ENCODE results near the gene TCOF1. TPM values are rescaled to one million over a fixed set of nuclear protein-coding genes. Genes with fewer than 3 reads are reported as not detected.

TCOF1 gene
- total and polyA plus RNA-seq, 9 donors = 16.7 to 38.3 (median 27.8) TPM

DNA sequence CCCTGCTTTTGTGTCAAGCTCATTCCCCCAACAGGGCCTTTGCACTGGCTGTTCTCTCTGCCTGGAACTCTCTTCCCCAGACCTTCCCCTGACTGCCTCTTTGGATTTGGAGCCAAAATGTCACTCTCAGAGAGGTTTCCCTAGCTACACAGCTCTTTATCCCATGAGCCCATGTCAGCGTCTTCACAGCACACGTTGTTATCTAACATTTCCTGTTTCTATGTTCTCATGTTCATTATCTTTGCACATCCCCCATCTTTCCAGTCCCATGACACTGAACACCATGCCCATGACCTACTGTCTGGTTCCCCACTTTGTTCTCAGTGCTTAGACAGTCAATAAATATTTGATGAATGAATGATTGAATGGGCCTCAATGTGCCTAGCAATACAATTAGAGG is 28.5 kb upstream of the TCOF1 start:
- 46 to 66% (median 47%) methylated on average over 2 of the region's 2 CpGs for WGBS, 3 donors
- intact Hi-C loops (cut with DNase I) = no loop called here
- H3K27ac ChIP-seq = no peak overlapping the region

GRCh38 chr5:150329881-150330876 is 27.3 kb upstream of the TCOF1 start:
- no peaks in the 10 kb centered on the region for H3K36me3 ChIP-seq
- no peaks in the 10 kb centered on the region for H3K4me1 ChIP-seq (ENCODE audit: insufficient read depth)
- no peaks in the 10 kb centered on the region for H3K9me3 ChIP-seq
- WGBS, 3 donors = 82 to 91% (median 91%) methylated on average over 17 of the region's 17 CpGs
- no peaks in the 10 kb centered on the region for H3K27me3 ChIP-seq
- no peak overlapping the region for H3K4me3 ChIP-seq
- intact Hi-C loops (cut with DNase I) = no loop called here
- no peak for TF ChIP-seq POLR2A (IDR thresholded peaks at IDR 0.05)
- no peak for TF ChIP-seq EP300 (IDR thresholded peaks at IDR 0.05)
- TF ChIP-seq, protein P1, sequence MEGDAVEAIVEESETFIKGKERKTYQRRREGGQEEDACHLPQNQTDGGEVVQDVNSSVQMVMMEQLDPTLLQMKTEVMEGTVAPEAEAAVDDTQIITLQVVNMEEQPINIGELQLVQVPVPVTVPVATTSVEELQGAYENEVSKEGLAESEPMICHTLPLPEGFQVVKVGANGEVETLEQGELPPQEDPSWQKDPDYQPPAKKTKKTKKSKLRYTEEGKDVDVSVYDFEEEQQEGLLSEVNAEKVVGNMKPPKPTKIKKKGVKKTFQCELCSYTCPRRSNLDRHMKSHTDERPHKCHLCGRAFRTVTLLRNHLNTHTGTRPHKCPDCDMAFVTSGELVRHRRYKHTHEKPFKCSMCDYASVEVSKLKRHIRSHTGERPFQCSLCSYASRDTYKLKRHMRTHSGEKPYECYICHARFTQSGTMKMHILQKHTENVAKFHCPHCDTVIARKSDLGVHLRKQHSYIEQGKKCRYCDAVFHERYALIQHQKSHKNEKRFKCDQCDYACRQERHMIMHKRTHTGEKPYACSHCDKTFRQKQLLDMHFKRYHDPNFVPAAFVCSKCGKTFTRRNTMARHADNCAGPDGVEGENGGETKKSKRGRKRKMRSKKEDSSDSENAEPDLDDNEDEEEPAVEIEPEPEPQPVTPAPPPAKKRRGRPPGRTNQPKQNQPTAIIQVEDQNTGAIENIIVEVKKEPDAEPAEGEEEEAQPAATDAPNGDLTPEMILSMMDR (IDR thresholded peaks at IDR 0.05) = no peak
- DNase-seq = no peak
- no peak overlapping the region for H3K27ac ChIP-seq

More for the DNA sequence above, 28.5 kb upstream of the TCOF1 start:
- no peaks in the 10 kb centered on the region for H3K36me3 ChIP-seq
- no peak overlapping the region for H3K4me3 ChIP-seq
- no peak for DNase-seq
- H3K9me3 ChIP-seq = no peaks in the 10 kb centered on the region
- TF ChIP-seq, protein P1 (IDR thresholded peaks at IDR 0.05) = no peak
- TF ChIP-seq EP300 (IDR thresholded peaks at IDR 0.05) = no peak
- TF ChIP-seq POLR2A (IDR thresholded peaks at IDR 0.05) = no peak
- no peaks in the 10 kb centered on the region for H3K4me1 ChIP-seq (ENCODE audit: insufficient read depth)
- no peaks in the 10 kb centered on the region for H3K27me3 ChIP-seq

DNA sequence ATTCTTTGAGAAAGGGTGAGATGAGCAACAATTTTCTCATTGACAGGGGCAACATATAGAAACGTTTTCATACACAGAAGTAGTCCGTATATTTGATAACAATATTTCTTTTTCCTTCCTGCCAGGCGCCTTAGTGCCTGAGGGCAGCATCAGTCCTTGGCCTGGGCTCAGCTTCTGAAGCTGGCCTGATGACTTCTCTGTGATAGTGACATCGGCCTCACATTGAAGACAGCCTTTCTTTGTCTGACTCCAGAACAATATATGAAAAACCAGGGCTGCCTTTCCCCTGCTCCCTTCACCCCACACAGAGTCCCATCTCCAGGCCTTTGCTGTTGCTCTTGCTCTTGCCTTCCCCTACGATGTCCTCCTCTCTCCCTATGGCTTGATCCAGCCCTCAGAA is 24.1 kb upstream of the TCOF1 start:
- intact Hi-C loops (cut with DNase I) = no loop called here
- TF ChIP-seq POLR2A (IDR thresholded peaks at IDR 0.05) = no peak
- TF ChIP-seq EP300 (IDR thresholded peaks at IDR 0.05) = no peak
- TF ChIP-seq, protein P1 (IDR thresholded peaks at IDR 0.05) = no peak
- Histone ChIP-seq H3K4me1 (ENCODE audit: insufficient read depth) (no peaks in the 10 kb centered on the region), H3K36me3 (no peaks in the 10 kb centered on the region), H3K27me3 (no peaks in the 10 kb centered on the region), H3K27ac (no peak overlapping the region), H3K4me3 (no peak overlapping the region), H3K9me3 (no peaks in the 10 kb centered on the region)
- no peak for DNase-seq
- 62 to 75% (median 66%) methylated on average over 5 of the region's 5 CpGs for WGBS, 3 donors

DNA sequence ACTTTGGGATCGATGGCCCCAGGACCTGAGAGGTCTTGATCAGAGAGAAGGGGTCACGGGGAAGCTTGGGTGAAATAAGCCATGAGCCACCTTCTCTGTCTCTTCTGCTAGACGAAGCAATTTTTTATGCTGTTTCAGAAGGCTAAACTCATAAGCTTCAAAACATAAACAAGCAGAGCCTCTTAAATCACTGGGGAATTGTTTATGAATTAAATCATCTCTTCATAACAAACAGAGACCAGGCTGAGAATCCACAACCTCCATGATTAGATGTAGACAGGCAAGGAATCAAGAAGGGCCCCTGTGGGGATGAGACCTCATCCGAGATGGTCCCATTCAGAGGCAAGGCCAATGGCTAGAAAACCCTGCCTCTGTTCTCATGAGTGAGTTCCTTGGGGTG is 21.7 kb upstream of the TCOF1 start:
- H3K27me3 ChIP-seq = no peaks in the 10 kb centered on the region
- WGBS, 3 donors = 72 to 81% (median 74%) methylated on average over 4 of the region's 4 CpGs
- intact Hi-C loops (cut with DNase I) = no loop called here
- no peak overlapping the region for H3K27ac ChIP-seq
- no peaks in the 10 kb centered on the region for H3K36me3 ChIP-seq
- H3K4me1 ChIP-seq (ENCODE audit: insufficient read depth) = no peaks in the 10 kb centered on the region
- TF ChIP-seq POLR2A (IDR thresholded peaks at IDR 0.05) (no peak), EP300 (IDR thresholded peaks at IDR 0.05) (no peak)
- TF ChIP-seq, protein P1 (IDR thresholded peaks at IDR 0.05) = no peak
- H3K9me3 ChIP-seq = no peaks in the 10 kb centered on the region
- DNase-seq = no peak
- H3K4me3 ChIP-seq = no peak overlapping the region
